HG03025 (cell line): Measurements from ENCODE around the gene FMNL2.

ENCODE experiments used
- ATAC-seq: cut with Tn5 transposase; IDR thresholded peaks from one replicate; pipeline ENCODE4 v1.9.1; 2021; ENCODE audit warnings: mild to moderate bottlenecking, moderate library complexity; ENCODE audit not compliant: unreplicated experiment, low FRiP score

FMNL2 gene

GRCh38 chr2:152421521-152422370 is 86.8 kb downstream of the FMNL2 start:
- no peak for ATAC-seq

DNA sequence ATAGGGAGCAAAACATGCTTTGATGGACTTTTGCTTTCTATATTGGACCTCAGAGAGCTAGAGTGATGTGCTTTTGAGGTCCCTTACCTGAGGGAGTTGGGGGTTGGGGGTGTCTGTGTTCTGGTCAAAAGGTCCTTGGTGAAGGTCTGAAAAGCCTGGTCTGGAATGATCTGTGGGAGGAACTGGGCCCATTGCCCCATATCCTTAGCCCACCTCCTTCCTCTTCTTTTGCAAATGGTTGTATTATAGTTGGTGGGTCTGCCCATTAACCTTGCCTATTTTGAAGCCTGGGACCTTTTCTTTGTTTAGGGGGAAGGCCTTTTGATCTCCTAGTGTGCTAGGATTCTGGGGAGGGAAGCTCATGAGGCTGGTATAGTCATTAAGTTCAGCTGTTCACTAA is 88.7 kb downstream of the FMNL2 start:
- ATAC-seq = no peak

DNA sequence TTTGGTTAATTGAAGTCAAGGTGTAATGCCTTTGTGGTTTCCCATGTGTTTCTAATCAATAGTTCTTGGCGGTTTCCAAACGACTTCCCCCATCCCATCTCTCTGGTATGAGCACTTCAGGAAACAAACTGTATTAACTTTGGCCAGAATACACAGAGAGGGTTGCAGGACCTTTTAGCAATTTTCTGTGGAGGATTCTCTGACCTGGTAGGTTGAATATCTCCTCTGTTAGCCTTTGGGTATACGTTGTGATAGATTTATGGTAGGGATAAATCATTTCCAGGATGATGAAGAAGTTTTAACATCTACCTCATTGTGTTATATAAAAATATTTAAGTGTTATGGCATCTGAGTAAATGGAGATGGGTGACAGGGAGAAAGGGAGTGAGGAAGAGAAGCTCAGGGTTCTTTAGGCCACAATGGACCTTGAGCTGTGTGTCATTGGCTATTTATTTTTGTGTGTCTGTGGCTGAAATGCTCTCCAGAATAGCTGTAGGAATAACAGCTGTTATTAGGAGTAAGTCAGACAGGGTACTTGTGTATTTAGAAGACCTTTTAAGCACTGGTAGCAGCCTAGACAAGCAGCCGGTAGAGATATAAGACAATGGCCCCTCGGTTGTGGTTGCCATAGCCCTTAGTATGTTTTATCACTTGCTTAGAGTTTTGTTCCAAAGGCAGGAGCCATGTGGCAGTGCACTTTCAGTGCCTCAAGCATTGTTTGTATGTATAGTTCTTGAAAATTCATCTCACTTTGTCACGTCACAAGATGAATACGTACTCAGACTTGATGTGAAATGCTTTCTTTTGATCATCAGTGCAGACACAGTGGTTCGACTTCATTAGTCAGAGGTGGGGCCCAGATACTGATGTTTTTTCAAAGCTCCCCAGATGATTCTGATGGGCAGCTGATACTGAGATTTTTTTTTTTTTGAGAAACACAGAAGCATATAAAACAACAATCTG is 91.1 kb downstream of the FMNL2 start:
- ATAC-seq = no peak

- no peak for ATAC-seq
These were observed 91.8 kb downstream of the FMNL2 start for GRCh38 chr2:152426801-152427200.

DNA sequence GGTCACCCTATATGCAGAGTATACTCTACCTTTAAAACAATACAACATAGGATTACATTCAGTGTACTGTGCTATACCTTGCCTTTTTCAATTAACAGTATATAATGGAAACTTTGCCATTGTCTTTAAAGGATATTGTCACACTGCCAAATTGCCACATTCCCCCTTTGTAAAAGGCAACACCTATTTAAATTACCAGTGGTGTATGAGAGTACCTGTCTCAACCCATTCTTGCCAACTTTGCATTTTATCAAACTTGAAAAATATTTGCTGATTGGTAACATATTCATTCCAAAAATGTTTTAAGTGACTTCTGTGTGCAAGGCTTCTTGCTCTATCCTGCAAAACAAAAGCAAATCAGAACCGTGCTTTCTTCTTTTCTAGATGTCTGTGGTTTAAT is 92.9 kb downstream of the FMNL2 start:
- no peak for ATAC-seq

- no peak for ATAC-seq
These were observed 94.0 kb downstream of the FMNL2 start for GRCh38 chr2:152428800-152429582.

- ATAC-seq = no peak
These were observed 95.9 kb downstream of the FMNL2 start for GRCh38 chr2:152430876-152431275.

- no peak for ATAC-seq
These were observed 96.6 kb downstream of the FMNL2 start for GRCh38 chr2:152431370-152432098.

- no peak for ATAC-seq
These were observed 97.3 kb downstream of the FMNL2 start for GRCh38 chr2:152432206-152432653.

- ATAC-seq = no peak
These were observed 97.8 kb downstream of the FMNL2 start for GRCh38 chr2:152432765-152433164.

DNA sequence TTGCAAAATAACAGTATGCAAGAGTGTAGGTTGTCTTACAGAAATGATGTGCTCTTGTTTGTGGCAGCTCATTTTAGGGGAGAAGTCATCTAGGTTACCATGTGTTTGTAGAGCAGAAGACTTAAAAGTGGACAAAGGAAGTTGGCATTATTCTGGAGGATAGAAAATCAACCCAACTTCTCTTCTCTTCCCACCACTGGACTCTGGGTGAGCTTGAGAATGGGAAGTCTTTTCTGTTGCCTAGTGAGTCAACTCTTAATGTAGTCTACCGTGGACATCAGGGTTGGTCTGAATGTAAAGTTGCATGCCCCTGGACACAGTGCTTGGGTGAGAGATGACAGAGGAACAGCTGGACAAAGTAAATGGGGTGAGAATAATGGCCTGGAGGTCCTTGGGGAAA is 98.3 kb downstream of the FMNL2 start:
- no peak for ATAC-seq

DNA sequence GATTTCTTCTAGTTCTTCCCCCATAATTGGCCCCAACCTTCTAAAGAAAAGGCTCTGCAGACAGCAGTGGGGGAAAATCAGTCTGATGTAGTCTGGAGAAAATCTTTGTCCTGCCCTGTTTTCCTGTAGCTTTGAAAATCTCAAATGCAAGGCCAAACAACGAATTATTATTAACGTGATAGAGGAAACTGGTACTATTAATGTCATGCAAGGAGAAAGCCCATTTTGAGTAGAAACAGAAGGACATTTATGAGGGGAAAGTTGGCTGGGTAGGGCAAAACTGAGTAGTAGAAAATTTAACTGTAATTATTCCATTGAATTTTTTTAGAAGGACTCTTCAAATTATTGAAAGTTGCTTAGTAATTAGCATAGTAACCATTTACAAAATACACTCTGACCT is 98.8 kb downstream of the FMNL2 start:
- no peak for ATAC-seq

DNA sequence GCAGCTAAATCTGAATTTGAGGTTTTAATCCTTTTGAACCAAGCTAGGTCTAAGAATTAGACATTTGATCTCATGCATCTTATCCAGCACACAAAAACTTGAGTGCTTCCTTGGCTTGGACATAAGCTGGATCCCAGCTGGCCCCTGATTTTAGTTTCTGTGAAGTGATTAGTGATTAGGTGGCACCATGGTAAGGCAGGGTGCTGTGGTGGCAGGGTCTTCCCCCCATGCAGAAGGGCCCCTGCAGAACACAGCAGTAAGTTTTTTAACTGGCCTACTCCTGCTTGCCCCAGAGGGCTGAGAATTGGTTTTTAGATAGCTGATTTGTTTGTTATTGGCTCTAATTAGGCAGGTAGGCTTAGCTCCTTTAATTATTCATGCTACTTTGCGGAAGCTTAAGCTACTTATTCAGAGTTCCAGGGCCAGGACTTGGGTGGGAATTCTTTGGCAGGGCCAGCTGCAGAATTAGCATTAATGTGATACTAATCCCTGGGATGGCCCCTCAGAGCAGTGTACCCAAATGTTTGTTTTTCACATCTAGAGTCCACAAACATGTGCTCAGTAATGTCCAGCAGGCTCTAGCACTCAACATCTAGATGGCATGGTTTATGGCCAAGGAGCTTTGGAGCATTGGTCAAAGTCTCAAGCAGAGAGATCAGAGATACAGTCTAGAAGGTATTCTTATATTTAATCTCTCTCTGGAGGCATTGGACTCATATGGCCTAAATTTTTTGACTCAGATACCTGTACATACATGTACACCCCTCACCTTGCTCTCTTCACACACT is 99.6 kb downstream of the FMNL2 start:
- ATAC-seq = no peak

DNA sequence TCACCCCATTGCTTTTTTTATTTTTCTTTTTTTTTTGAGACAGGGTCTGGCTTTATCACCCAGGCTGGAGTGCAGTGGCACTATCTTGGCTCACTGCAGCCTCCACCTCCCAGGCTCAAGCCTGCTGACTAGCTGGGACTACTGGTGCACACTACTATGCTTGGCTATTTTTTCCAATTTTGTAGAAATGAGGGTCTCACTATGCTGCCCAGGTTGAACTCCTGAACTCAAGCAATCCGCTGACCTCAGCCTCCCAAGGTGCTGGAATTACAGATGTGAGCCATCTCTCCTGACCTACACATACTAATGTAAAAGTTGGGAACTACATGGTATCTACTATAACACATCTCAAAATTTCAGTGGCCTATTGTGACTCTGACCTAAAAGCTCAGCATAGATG is 101.2 kb downstream of the FMNL2 start:
- ATAC-seq = no peak

GRCh38 chr2:152437276-152438108 is 102.5 kb downstream of the FMNL2 start:
- ATAC-seq = no peak

GRCh38 chr2:152440049-152440448 is 105.1 kb downstream of the FMNL2 start:
- ATAC-seq = no peak

DNA sequence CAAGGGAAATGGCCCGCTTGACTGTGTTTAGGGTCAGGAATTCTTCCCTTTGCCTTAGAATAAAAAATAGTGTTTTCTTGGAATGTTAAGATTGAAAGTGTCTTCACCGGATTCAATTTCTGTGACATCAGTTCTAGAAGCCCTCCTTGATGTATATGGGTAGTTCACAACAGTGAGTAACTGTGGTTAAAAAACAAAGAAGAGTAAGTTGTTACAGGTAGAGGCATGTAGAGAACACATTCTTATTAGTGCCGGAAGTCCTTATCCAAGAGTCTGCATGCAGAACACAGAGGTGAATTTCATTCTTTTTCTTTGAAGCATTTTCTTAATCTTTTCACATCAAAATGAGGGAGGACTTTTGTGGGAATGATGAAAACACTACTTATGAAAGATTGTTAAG is 105.5 kb downstream of the FMNL2 start:
- no peak for ATAC-seq

- no peak for ATAC-seq
These were observed 107.0 kb downstream of the FMNL2 start for GRCh38 chr2:152441961-152442360.
